Muscle layer of colon (tissue), 2 donors: ENCODE results near the gene REEP6.

Experiments
- H3K27ac ChIP-seq: one replicate; pipeline ENCODE4 v1.7.0; 2013; ENCODE audit warnings: low read depth, mild to moderate bottlenecking, low read length, moderate library complexity
- H3K27me3 ChIP-seq, 2 donors: one replicate each; pipeline ENCODE4 v1.7.0; 2013; ENCODE audit warnings: low read length in 2 of 2, mild to moderate bottlenecking in 2 of 2; ENCODE audit not compliant: insufficient read depth in 2 of 2, control insufficient read depth in 1 of 2
- H3K36me3 ChIP-seq: one replicate; pipeline ENCODE4 v1.7.0; 2013; ENCODE audit warnings: mild to moderate bottlenecking, low read length; ENCODE audit not compliant: insufficient read depth
- H3K4me1 ChIP-seq: one replicate; pipeline ENCODE4 v1.7.0; 2013; ENCODE audit warnings: mild to moderate bottlenecking, low read length; ENCODE audit not compliant: insufficient read depth
- H3K4me3 ChIP-seq, 2 donors: one replicate each; pipeline ENCODE4 v1.7.0; 2013; ENCODE audit warnings: low read length in 2 of 2, low read depth in 1 of 2, mild to moderate bottlenecking in 1 of 2, moderate library complexity in 1 of 2
- H3K9ac ChIP-seq: one replicate; pipeline ENCODE4 v1.7.0; 2013; ENCODE audit warnings: low read length
- H3K9me3 ChIP-seq: one replicate; pipeline ENCODE4 v1.7.0; 2013; ENCODE audit warnings: mild to moderate bottlenecking, low read length
- donor health status: abdominal sarcoma.
- donor health status: Adenocarcinoma of cecum.

The REEP6 gene

GRCh38 chr19:1491114-1491848 lies at the start of gene REEP6:
REEP6 (plus strand) TSS chr19:1491181; CDS start chr19:1491270, 89 bp downstream.
- Histone ChIP-seq H3K4me3 (peak within 1 kb of the TSS; percentile 49 to 67), H3K9me3 (no peaks in the 10 kb centered on the region), H3K4me1 (peaks cover 6% of the 10 kb centered on the region), H3K36me3 (no peaks in the 10 kb centered on the region), H3K27ac (no peak within 1 kb of the TSS), H3K9ac (peak within 1 kb of the TSS; percentile 9), H3K27me3 (peaks cover 5 to 24% of the 10 kb centered on the region in 2 donors)

GRCh38 chr19:1441677-1442438 lies 49.1 kb upstream of the REEP6 start:
- Histone ChIP-seq H3K9ac (no peak overlapping the region), H3K27me3 (peaks cover 0 to 18% of the 10 kb centered on the region in 2 donors), H3K27ac (no peak overlapping the region), H3K36me3 (peaks cover 24% of the 10 kb centered on the region), H3K4me3 (no peak overlapping the region), H3K4me1 (peaks cover 21% of the 10 kb centered on the region), H3K9me3 (no peaks in the 10 kb centered on the region)

GRCh38 chr19:1445185-1445931 lies 45.6 kb upstream of the REEP6 start:
- Histone ChIP-seq H3K9me3 (no peaks in the 10 kb centered on the region), H3K27ac (no peak overlapping the region), H3K4me3 (peak overlapping the region; percentile 25 to 27), H3K36me3 (peaks cover 14% of the 10 kb centered on the region), H3K4me1 (peaks cover 8% of the 10 kb centered on the region), H3K9ac (no peak overlapping the region), H3K27me3 (peaks cover 23 to 53% of the 10 kb centered on the region in 2 donors)

GRCh38 chr19:1445932-1446712 lies 44.9 kb upstream of the REEP6 start:
- Histone ChIP-seq H3K9ac (no peak overlapping the region), H3K9me3 (no peaks in the 10 kb centered on the region), H3K27ac (no peak overlapping the region), H3K4me3 (no peak overlapping the region), H3K36me3 (peaks cover 6% of the 10 kb centered on the region), H3K4me1 (peaks cover 8% of the 10 kb centered on the region), H3K27me3 (peaks cover 31 to 61% of the 10 kb centered on the region in 2 donors)

GRCh38 chr19:1446713-1447481 lies 44.1 kb upstream of the REEP6 start:
- Histone ChIP-seq H3K4me3 (no peak overlapping the region), H3K9me3 (no peaks in the 10 kb centered on the region), H3K27me3 (peaks cover 36 to 68% of the 10 kb centered on the region in 2 donors), H3K27ac (no peak overlapping the region), H3K4me1 (peaks cover 8% of the 10 kb centered on the region), H3K9ac (no peak overlapping the region), H3K36me3 (no peaks in the 10 kb centered on the region)

- H3K9ac ChIP-seq, result no peak overlapping the region
- H3K36me3 ChIP-seq, result no peaks in the 10 kb centered on the region
- no peak overlapping the region for H3K27ac ChIP-seq
- no peak overlapping the region for H3K4me3 ChIP-seq
- H3K27me3 ChIP-seq, result peaks cover 42 to 74% of the 10 kb centered on the region in 2 donors
- H3K4me1 ChIP-seq, result peaks cover 8% of the 10 kb centered on the region
- H3K9me3 ChIP-seq, result no peaks in the 10 kb centered on the region
These were observed 43.5 kb upstream of the REEP6 start for GRCh38 chr19:1447504-1447903.

GRCh38 chr19:1447944-1448343 lies 43.0 kb upstream of the REEP6 start:
- Histone ChIP-seq H3K9me3 (no peaks in the 10 kb centered on the region), H3K4me3 (no peak overlapping the region), H3K9ac (no peak overlapping the region), H3K27ac (no peak overlapping the region), H3K36me3 (no peaks in the 10 kb centered on the region), H3K4me1 (peaks cover 8% of the 10 kb centered on the region), H3K27me3 (peaks cover 43 to 79% of the 10 kb centered on the region in 2 donors)

GRCh38 chr19:1449467-1450442 lies 41.2 kb upstream of the REEP6 start, which contains the start of gene APC2:
APC2 (plus strand) TSS chr19:1450121; CDS start chr19:1453002, 2,881 bp downstream.
- no peak within 1 kb of the TSS for H3K4me3 ChIP-seq
- H3K27me3 ChIP-seq, result peaks cover 43 to 96% of the 10 kb centered on the region in 2 donors
- H3K9ac ChIP-seq, result no peak within 1 kb of the TSS
- no peak within 1 kb of the TSS for H3K27ac ChIP-seq
- H3K9me3 ChIP-seq, result no peaks in the 10 kb centered on the region
- H3K36me3 ChIP-seq, result no peaks in the 10 kb centered on the region
- peaks cover 7% of the 10 kb centered on the region for H3K4me1 ChIP-seq

GRCh38 chr19:1450735-1451731 lies 39.9 kb upstream of the REEP6 start:
- Histone ChIP-seq H3K9me3 (no peaks in the 10 kb centered on the region), H3K27me3 (peaks cover 50 to 97% of the 10 kb centered on the region in 2 donors), H3K4me1 (no peaks in the 10 kb centered on the region), H3K27ac (no peak overlapping the region), H3K4me3 (no peak overlapping the region), H3K36me3 (no peaks in the 10 kb centered on the region), H3K9ac (no peak overlapping the region)
